Colonic mucosa (tissue), 4 donors: ENCODE measurements around the gene C2CD2L. TPM values are rescaled to one million over a fixed set of nuclear protein-coding genes. Genes with fewer than 3 reads are reported as not detected.
"Not testable (repeated sequence)": the region's sequence is repeated elsewhere in the genome, so short reads cannot be mapped to it uniquely, and the experiment has no call there.

Experiments
- DNase-seq: peaks from one replicate; pipeline ENCODE4 v3.0.0-alpha.2; 2020
- H3K27ac ChIP-seq: fragments of 200-600 bp; one replicate; pipeline ENCODE4 v1.8.0; 2021
- H3K27me3 ChIP-seq: fragments of 200-600 bp; one replicate; pipeline ENCODE4 v1.8.0; 2021
- H3K36me3 ChIP-seq: fragments of 200-600 bp; one replicate; pipeline ENCODE4 v1.8.0; 2021
- H3K4me1 ChIP-seq: fragments of 200-600 bp; one replicate; pipeline ENCODE4 v1.8.0; 2021; ENCODE audit warnings: mild to moderate bottlenecking
- H3K4me3 ChIP-seq: fragments of 200-600 bp; one replicate; pipeline ENCODE4 v1.8.0; 2021
- H3K9ac ChIP-seq, 2 donors: one replicate each; pipeline ENCODE4 v1.7.0; 2013; ENCODE audit warnings: control low read depth in 2 of 2, low read depth in 2 of 2, low read length in 2 of 2
- H3K9me3 ChIP-seq: fragments of 200-600 bp; one replicate; pipeline ENCODE4 v1.8.0; 2021
- CTCF ChIP-seq: fragments of 200-600 bp; IDR thresholded peaks from one replicate; pipeline ENCODE4 v1.8.0; 2022; ENCODE audit warnings: antibody characterized with exemption, mild to moderate bottlenecking
- intact Hi-C: fragments of 100-400 bp; cut with DNase I; formaldehyde crosslinking; loops from one replicate; pipeline ENCODE4 v1.14.1; 2022
- total RNA-seq, 2 donors: library from RNA; stranded (reverse); fragmentation: NEBNext Ultra II Directional in 1 of 2; extraction: Animal tissue kit (Norgen Biotek cat#: 25700) in 1 of 2; gene quantifications; one replicate each; pipeline ENCODE4 v1.2.1, GENCODE V29; 2021
- donor health status: healthy.
- donor health status: DM: no; HTN: no; CAD: no.
- donor health status: DM: no; HTN: no; CAD: no.

C2CD2L gene
- total RNA-seq, 2 donors from 2014 or later = 20.6 to 27.9 TPM

- Histone ChIP-seq H3K4me1 (no peaks in the 10 kb centered on the region), H3K9me3 (no peaks in the 10 kb centered on the region), H3K36me3 (no peaks in the 10 kb centered on the region), H3K27me3 (no peaks in the 10 kb centered on the region), H3K9ac (no peak overlapping the region), H3K27ac (no peak overlapping the region), H3K4me3 (no peak overlapping the region)
- no peak for DNase-seq
- TF ChIP-seq CTCF = no peak
- intact Hi-C loops = no loop called here
Measured at GRCh38 chr11:119161871-119162270, 54.7 kb downstream of the C2CD2L start.

GRCh38 chr11:119166368-119167076, 59.4 kb downstream of the C2CD2L start:
- no peaks in the 10 kb centered on the region for H3K27me3 ChIP-seq
- DNase-seq = no peak
- no peaks in the 10 kb centered on the region for H3K36me3 ChIP-seq
- H3K4me1 ChIP-seq = no peaks in the 10 kb centered on the region
- no peak overlapping the region for H3K9ac ChIP-seq
- H3K4me3 ChIP-seq = no peak overlapping the region
- intact Hi-C loops = no loop called here
- no peaks in the 10 kb centered on the region for H3K9me3 ChIP-seq
- no peak overlapping the region for H3K27ac ChIP-seq
- no peak for TF ChIP-seq CTCF

- H3K27ac ChIP-seq, DNase-seq, H3K9me3 ChIP-seq, H3K4me1 ChIP-seq, H3K4me3 ChIP-seq, H3K36me3 ChIP-seq, H3K9ac ChIP-seq, H3K27me3 ChIP-seq, intact Hi-C loops: not testable (repeated sequence)
Measured at GRCh38 chr11:119167077-119167458, 59.9 kb downstream of the C2CD2L start.

GRCh38 chr11:119167933-119168332, 60.8 kb downstream of the C2CD2L start:
- no peaks in the 10 kb centered on the region for H3K27me3 ChIP-seq
- no peak overlapping the region for H3K4me3 ChIP-seq
- DNase-seq = peak; percentile 36
- no peaks in the 10 kb centered on the region for H3K4me1 ChIP-seq
- H3K36me3 ChIP-seq = no peaks in the 10 kb centered on the region
- peak overlapping the region; percentile 95 for H3K27ac ChIP-seq
- intact Hi-C loops = no loop called here
- TF ChIP-seq CTCF = no peak
- H3K9ac ChIP-seq = no peak overlapping the region
- H3K9me3 ChIP-seq = no peaks in the 10 kb centered on the region

Other genes starting within 250 kb of the C2CD2L start
- under 1 TPM; 0.05 to 0.19 TPM for gene CXCR5, start 223.5 kb upstream of the C2CD2L start, total RNA-seq
- gene BCL9L, start 181.4 kb upstream of the C2CD2L start, total RNA-seq = 10 to 100 TPM; 31.4 to 37.4 TPM
- gene UPK2, start 151.0 kb upstream of the C2CD2L start, total RNA-seq = not detected
- gene FOXR1, start 135.6 kb upstream of the C2CD2L start, total RNA-seq = not detected
- gene CENATAC, start 109.2 kb upstream of the C2CD2L start, total RNA-seq = 10 to 100 TPM; 11.9 to 19.0 TPM
- gene RPS25, start 89.0 kb upstream of the C2CD2L start, total RNA-seq = 100 to 1,000 TPM; 710 to 758 TPM
- gene TRAPPC4, start 88.6 kb upstream of the C2CD2L start, total RNA-seq = 10 to 100 TPM; 72.6 to 73.2 TPM
- 10 to 100 TPM; 48.9 to 56.4 TPM for gene SLC37A4, start 76.5 kb upstream of the C2CD2L start, total RNA-seq
- 100 to 1,000 TPM; 120 to 273 TPM for gene HYOU1, start 50.1 kb upstream of the C2CD2L start, total RNA-seq
- 10 to 100 TPM; 23.0 to 24.1 TPM for gene VPS11, start 39.5 kb upstream of the C2CD2L start, total RNA-seq
- gene HMBS, start 22.5 kb upstream of the C2CD2L start, total RNA-seq = 10 to 100 TPM; 18.7 to 50.5 TPM
- 100 to 1,000 TPM in 1 of 2 donors, 10 to 100 TPM in 1; 39.4 to 104 TPM for gene DPAGT1, start 5.5 kb upstream of the C2CD2L start, total RNA-seq
- 10 to 100 TPM; 31.9 to 33.3 TPM for gene HINFP, start 14.2 kb downstream of the C2CD2L start, total RNA-seq
- under 1 TPM; 0.05 to 0.22 TPM for gene ABCG4, start 41.7 kb downstream of the C2CD2L start, total RNA-seq
- gene NLRX1, start 61.4 kb downstream of the C2CD2L start, total RNA-seq = 10 to 100 TPM; 16.5 to 17.1 TPM
- gene NHERF4, start 78.1 kb downstream of the C2CD2L start, total RNA-seq = 10 to 100 TPM; 52.3 to 72.7 TPM
- 10 to 100 TPM; 10.8 to 16.4 TPM for gene CBL, start 99.0 kb downstream of the C2CD2L start, total RNA-seq
- gene MCAM, start 209.8 kb downstream of the C2CD2L start, total RNA-seq = 10 to 100 TPM in 1 of 2 donors, 1 to 10 TPM in 1; 5.4 to 36.9 TPM
- gene RNF26, start 227.2 kb downstream of the C2CD2L start, total RNA-seq = 10 to 100 TPM; 22.9 to 46.6 TPM
- 1 to 10 TPM; 5.3 to 8.7 TPM for gene C1QTNF5, start 233.5 kb downstream of the C2CD2L start, total RNA-seq
- gene MFRP, start 239.4 kb downstream of the C2CD2L start, total RNA-seq = not detected